NCI-H526 treated with DMSO at 0.1 percent for 48 hours (cell line): ENCODE data around the gene SUCNR1.
"Not testable (repeated sequence)": the region's sequence is repeated elsewhere in the genome, so short reads cannot be mapped to it uniquely, and the experiment has no call there.

ENCODE experiments used
- DNase-seq: peaks from one replicate; lab custom pipeline; 2025; lab: John Stamatoyannopoulos, UW

The SUCNR1 gene, protein sequence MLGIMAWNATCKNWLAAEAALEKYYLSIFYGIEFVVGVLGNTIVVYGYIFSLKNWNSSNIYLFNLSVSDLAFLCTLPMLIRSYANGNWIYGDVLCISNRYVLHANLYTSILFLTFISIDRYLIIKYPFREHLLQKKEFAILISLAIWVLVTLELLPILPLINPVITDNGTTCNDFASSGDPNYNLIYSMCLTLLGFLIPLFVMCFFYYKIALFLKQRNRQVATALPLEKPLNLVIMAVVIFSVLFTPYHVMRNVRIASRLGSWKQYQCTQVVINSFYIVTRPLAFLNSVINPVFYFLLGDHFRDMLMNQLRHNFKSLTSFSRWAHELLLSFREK

DNA sequence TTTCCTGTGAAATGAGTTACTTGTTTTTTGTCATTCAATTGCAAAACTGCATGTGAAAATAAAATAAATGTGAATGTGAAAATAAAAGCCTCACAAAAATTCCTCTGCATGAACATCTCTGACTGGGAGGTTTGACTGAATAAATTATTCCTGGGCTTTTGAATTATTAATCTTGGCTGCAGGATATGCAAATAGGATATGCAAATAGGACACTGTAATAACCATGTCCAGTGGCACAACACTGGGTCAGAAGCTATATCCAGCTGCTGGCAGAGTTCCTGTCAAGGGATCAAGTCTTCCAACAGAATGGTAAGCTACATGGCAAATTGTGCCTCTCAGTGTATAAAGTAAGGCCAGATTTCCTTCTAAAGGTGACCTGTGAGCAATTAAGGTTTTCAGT lies at the start of gene SUCNR1:
TSS of gene SUCNR1 (plus strand) at position 246 of the 400 bp plus-strand sequence. CDS start 6,250 bp downstream, outside the sequence.
- peak; percentile 99 for DNase-seq

DNA sequence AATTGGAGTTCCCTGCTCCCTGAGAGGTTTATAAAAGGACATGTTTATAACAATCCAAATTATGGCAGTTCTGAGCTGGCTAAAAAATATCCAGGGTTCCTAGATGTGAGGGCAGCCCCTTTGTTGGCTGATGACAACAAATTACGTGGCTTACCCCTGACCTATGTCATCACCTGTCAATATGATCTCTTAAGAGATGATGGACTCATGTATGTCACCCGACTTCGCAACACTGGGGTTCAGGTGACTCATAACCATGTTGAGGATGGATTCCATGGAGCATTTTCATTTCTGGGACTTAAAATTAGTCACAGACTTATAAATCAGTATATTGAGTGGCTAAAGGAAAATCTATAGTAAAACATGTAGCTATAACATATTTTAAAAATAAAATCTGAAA lies 45.6 kb upstream of the SUCNR1 start:
- DNase-seq: no peak

DNA sequence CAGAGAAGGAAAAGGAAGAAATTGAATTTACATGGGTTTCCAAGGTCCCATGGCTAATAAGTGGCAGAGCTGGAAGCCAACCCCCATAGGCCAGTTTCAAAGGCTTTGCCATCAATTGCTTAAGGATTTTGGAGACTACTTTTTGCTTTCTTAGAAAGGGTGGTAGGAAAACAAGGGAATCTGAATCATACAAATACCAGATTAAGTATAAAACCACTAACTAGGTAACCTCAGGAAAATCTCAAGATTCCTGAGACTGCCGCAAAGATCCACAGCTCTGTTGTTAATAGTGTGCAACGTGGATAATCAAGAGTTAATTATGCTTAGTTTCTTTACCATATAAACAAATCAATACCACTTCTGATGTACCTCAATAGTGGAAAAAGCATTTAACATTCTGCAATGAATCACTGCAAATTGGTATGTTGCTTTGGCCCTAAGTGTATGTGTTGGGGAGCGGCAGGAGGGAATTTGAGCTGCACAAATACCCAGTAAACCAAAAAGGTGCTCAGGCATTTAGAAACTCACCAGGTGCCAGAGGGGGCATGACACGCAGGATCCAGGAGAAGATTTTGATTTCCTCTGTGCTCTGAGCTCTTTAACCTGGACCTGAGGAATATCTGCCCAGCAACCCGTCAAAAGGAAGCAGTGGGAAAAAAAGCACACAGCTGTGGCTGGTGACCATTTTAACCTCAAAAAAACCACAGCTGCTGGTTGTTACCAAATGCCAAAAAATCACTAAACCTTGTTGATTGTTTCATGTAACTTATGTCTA lies 37.5 kb upstream of the SUCNR1 start:
- no peak for DNase-seq

DNA sequence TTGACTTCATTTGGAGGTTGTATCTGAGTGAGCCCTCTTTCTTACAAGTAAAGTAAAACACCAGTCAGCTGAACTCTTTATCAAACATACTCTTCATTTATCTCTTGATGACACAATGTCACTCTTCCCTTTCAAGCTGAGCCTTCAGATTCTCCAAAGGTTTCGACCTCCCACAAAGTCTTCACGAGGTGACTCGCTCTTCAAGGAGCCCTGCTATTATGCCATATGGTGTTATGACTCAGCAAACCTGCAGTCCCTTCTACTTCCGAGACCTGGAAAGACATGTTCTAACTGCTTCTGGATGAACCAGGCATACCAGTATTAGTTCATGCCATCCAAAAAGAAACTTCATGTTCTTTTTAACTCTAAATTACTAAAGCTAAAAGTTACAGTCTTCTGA lies 36.4 kb upstream of the SUCNR1 start:
- no peak for DNase-seq

DNA sequence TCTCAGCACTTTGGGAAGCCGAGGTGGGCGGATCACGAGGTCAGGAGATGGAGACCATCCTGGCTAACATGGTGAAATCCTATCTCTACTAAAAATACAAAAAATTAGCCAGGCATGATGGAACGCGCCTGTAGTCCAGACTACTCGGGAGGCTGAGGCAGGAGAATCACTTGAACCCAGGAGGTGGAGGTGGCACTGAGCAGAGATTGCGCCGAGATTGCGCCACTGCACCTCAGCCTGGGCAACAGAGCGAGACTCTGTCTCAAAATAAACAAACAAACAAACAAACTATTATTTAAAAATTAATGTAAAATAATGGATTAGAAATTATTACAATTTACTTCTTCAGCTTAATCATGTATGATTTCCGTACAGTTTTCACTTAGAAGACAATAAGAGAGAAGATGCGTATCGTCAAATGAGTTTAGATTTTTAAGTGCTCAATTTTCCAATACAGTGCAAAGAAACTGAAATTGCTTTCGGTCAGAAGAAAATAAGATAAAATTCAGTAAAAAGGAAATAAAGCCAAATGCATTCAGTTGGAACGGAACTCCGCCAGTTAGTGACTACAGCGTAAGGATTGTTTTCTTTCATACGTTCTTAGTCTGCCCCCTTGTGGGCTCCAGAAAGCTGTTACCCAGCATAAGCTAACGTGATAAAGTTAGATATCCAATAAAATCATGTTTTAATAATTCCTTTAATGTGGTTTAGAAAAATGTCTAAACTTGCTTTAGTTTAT lies 34.7 kb upstream of the SUCNR1 start:
- DNase-seq: peak; percentile 83

DNA sequence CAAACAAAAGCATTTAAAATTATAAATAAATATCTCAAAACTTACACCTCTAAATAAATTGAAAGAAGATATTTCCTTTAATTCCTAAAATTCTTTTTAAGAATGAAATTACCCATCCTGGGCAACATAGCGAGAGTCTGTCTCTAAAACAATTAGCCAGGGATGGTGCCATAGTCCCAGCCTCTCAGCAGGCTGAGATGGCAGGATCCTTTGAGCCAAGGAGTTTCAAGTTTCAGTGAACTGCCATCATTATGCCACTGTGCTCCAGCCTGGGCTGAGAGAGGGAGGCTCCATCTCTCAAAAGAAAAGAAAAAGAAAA lies 34.2 kb upstream of the SUCNR1 start:
- DNase-seq: no peak

DNA sequence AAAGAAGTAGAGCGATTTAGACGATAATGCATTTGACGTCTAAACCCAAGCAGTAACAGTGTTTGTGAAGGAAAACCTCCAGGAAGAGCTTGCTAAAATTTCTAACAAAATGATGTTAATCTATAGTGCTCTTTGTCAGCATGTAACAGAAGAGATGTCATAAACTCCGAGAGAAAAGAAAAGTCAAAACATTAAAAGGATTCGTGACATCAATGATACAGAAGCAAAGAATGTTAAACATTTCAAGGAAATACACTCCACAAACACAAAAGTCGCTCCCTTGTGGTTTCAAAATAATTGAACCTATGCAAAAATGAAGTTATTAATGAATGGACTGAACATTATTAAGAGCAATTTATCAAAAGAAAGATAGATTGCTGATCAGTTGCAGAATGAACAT lies 31.6 kb upstream of the SUCNR1 start:
- DNase-seq: no peak

DNA sequence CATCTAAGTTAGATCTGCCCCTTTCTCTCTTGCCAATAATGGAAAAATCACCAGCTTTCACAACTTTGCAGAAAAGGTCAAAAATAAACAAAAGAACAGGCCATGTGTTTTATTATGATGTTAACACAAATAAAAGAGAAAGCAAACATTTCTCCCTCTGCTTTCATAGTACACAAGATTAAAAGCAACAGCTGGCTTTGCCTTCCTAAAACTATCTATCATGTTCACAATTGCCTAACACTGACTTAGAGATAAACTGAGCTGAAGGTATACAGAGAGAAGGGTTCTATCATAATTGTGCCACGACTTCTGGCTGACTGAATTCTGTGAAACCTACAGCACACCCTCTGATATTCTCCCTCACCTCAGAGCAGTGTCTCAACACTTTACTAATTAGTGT lies 30.2 kb upstream of the SUCNR1 start:
- no peak for DNase-seq

DNA sequence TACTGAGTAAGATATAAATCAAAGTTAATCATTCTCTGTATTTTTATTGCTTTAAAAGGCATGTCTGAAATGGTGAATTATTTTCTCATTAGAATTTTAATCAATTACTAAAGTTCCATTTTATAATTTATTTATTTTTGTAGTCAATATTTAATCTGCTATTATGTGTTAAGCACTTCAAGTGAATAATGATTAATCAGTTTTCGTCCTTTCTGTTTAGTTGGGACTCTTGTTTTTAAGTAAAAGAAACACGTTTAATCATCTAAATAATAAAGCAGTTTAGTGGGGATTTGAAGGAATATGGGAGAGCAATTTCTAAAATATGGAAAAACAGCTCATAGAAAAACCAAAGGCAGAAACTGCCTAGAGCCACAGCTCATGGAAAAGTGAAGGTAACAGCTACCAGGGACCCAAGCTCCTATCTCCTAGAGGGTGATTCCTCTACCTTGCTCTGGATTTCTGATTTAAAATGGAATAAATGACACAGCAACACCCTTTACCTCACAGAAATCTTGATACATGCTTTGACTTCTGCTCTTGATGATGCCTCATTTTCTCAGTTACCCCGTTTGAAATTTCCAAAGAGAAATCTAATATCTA lies 28.0 kb upstream of the SUCNR1 start:
- no peak for DNase-seq

DNA sequence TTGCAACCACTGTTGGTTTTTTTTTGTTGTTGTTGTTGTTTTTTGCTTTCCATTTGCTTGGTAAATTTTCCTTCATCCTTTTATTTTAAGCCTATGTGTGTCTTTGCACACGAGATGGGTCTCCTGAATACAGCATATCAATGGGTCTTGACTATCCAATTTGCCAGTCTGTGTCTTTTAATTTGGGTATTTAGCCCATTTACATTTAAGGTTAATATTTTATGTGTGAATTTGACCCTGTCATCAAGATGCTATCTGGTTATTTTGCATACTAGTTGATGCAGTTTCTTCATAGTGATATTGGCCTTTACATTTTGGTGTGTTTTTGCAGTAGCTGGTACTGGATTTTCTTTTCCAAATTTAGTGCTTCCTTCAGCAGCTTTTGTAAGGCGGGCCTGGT lies 23.4 kb upstream of the SUCNR1 start:
- not testable (repeated sequence) for DNase-seq

DNA sequence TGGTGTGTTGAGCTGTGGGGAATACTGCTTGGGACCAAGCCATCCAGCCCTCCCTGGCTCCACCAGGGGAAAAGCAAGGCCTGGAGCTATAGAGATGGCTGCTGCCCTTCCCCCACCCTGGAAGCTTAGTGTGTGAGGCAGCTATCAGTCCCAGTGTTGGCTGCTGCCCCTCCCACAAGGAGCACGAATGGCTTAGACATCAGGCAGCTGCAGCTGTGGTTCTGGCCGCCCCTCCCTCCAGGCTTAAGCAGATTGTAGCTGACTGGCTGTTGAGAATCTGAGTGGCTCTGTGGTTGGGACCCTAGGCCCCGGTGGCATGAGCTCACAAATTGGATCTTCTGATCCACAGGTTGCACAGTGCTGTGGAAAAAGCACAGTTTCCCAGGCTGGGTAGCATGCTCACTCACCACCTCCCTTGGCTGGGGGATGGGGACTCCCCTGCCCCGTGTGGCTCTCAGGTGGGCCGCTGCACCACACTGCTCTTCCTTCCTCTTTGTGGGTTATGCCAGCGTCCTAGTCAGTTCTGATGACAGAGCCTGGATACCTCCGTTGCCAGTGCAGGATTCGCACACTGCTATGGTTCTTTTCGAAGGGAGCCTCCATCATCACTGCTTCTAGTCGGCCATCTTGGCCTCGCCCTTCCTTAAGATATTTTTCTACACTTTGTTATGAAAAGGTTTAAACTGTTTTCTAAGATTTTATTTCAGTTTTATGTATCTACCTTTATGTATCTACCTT lies 21.2 kb upstream of the SUCNR1 start:
- DNase-seq: no peak

DNA sequence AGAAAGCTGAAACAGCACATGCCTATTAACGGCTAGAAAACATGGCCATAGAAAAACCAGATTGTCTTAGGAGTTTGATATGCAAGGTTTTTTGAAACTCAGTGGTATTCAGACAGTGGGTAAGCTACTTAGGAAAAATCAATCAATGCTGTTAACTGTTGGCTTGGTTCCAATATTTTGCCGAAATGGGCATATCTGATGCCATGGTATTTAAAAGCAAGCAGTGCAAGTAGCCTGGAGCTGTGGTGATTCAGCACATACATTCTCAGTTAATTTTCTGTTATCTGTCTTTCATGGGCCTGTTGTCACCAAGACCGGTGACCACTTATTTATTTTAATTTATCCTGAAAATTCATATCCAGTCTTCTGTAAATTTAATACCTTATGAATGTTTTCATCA lies 17.3 kb upstream of the SUCNR1 start:
- DNase-seq: no peak

DNA sequence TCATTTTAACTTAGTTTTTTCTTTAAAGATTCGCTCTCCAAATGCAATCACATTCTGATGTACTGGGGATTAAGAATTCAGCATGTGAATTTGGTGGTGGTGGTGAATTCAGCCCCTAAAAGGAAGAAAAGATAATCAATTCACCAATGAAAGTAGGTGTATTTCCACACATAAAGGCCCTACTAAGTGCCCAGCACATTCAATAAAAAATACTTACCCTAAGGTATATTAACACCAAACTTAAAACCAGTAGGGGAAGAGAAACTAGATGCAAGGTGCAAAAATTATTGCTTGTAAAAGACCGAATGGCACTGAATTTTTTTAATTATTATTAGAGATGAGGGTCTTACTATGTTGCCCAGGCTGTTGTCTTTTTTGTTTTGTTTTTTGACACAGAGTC lies 16.8 kb upstream of the SUCNR1 start:
- DNase-seq: no peak

DNA sequence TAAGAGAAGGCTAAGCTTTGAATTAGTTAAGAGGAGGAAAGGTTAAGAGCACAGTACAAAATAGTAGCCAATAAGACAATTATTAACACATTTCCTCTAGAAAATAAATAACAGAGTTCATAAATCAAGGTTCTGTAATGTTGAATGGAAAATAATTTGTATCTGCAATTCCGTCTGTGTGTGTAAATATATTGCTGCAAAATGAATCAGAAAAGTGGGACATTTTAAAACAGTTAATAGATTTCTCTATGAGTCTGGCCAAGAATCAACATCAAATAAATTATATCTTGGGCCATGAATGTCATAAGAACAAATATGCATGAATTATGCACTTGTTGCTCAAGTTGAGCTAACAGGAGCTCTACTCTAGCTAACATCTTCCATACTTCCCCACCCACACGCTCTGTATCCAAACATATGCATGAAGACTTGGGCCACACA lies 14.2 kb upstream of the SUCNR1 start:
- DNase-seq: peak; percentile 37

DNA sequence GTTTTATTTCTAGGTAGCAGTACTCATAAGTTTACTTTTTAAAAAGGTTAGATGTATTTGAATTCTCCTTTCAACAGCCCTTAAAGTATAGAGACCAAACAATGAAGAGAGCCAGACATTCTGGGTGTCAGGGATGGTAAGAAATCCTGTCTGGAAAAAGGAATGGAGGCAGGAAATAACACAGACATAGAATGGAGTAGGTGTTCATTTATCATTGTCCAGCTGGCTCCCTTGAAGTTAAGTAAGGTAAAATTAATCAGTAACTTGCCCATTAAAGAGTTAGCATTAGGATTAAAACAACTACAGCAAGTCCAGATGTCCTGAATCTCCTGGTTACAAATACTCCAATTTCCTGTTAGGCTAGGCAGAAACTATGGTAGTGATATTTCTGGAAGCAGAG lies 13.5 kb upstream of the SUCNR1 start:
- no peak for DNase-seq

DNA sequence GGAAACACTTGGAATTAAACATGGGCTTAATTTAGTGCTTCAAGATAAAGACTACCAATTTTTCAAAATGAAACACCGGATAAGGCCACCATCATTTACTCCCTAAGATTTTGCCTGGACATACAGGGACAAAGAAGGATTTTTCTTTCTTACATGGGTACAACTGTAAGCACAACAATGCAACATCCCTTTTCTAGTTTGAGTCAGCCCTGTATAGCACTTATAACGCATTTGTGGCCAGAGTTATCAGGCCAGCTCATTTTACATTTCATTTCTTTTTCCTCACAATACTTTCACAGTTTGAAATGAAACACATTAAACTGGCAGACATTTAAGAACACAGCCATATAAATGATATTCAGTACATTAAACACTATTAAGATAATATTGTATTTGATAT lies 9.8 kb upstream of the SUCNR1 start:
- DNase-seq: peak; percentile 35

DNA sequence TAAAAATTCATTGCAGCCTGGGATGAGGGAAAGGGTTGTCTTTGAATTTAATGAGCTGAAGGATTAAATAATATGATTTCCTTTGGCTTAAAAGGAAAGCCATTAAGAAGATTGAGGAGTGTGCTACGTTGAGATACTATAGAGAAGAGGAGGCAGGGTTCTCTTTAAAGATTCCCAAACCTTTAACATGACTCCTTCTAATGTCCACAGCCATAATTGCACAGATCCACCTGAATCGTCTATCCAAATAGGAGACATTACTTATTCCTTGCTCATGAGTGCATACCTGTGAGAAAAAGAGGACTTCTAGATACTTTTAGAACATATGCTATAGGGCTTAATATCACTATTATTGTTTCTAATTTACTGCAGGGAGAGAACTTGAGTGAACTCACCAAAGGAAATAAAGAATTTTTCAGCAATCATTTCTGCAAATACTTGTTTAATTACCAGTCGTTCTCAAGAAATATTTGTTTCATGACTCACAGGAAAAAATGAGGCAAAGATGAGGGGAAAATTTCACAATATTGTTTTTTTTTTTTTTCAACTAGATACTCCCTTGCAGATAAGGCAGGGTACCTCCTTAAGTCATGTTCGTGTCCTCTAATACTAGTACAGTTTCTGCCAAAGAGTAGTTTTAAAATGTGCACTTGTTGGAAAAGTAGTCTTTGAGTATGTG lies 8.9 kb upstream of the SUCNR1 start:
- DNase-seq: no peak

DNA sequence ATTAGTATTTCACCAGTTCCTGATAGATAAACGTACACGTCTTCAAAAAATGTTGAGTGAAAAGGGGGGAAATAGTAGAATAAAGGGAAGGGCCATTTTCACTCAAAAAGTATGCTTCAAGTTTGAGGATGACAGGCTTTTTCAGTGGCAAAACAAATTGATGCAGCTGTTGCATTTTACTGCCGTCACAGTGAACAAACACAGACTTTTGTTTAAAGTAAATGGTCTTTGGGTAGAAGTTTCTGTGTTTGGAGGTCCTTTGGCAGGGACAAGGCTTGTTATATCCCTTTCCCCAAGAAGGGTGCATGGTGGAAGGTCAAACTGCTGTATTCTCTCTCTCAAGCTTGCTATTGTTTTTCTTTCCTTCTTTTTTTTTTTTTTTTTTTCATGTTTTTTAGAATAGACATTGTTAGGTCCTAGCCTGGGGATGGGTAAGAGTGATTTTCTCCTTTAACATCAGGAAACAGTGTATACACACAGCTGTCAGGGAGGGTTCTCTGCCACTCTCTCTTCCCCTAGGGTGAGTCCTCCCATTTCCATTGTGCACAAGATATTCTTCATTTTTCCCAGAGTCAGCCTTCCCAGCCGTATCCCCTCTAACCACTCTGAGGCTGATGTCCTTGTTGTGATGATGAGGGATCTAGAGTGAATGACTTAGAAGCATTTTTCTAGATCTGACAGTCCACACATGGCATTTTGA lies 6.6 kb upstream of the SUCNR1 start:
- no peak for DNase-seq

DNA sequence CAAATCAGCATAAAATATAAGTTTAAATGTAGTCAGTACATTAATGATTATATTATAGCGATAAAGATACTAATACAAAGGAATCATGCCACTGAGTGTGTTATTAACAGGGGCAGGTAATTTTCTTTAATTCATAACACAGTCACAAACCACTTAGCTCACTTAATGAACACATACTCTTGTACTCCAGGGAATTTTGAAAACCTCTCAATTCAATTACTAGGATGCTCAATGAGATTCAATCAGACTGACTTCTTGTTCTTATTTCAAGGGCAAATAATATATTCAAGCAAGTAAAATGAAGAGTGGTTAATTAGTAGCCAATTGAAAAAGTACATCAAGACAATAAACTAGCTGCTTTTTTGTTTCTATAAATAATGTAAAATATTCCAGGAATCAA lies 5.8 kb upstream of the SUCNR1 start:
- no peak for DNase-seq

DNA sequence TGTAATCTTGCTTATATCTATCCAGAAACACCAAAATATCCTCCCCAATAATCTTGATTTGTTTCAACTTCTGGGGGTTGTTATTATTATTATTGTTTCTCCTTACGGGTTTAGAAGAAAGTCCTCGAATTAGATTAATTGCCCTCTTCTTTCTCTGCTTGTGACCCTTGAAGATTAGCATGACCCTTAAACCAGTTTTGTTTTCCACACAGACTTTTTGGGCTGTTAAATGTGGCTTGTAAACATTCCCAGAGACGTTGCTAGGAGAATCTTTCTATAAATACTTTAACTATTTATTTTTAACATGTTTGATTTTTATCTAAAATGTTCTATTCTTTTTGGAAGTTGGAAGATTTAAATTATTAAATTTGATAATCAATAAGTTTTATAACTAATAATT lies 4.3 kb upstream of the SUCNR1 start:
- no peak for DNase-seq
